H1 (cell line): Measurements from ENCODE around the gene ARHGAP32. TPM values are rescaled to one million over a fixed set of nuclear protein-coding genes. Genes with fewer than 3 reads are reported as not detected.

Experiments used
- BCL11A ChIP-seq, 2 experiments: IDR thresholded peaks; one replicate each; pipeline ENCODE4 v1.6.1; 2011; ENCODE audit warnings: low read depth in 2 of 2, low read length in 2 of 2, mild to moderate bottlenecking in 2 of 2
- CREB1 ChIP-seq: IDR thresholded peaks from 2 replicates; pipeline ENCODE4 v1.6.1; 2012; ENCODE audit warnings: inconsistent platforms
- HDAC2 ChIP-seq, 2 experiments: fragments of 300-600 bp in 1 of 2; sonication (generic) in 1 of 2; IDR thresholded peaks; 2 replicates each; pipeline ENCODE4 v1.6.1; 2011 to 2012; ENCODE audit warnings: low read depth in 2 of 2, low read length in 2 of 2, mild to moderate bottlenecking in 2 of 2, moderate library complexity in 2 of 2, borderline replicate concordance in 1 of 2, inconsistent platforms in 1 of 2
- PHF8 ChIP-seq: fragments of 200-600 bp; sonication (generic); conservative IDR thresholded peaks from 2 replicates; pipeline ENCODE4 v1.7.1; 2012; ENCODE audit warnings: low read depth, mild to moderate bottlenecking, inconsistent platforms, low read length, moderate library complexity
- RAD21 ChIP-seq, 2 experiments: IDR thresholded peaks in 1 of 2; conservative IDR thresholded peaks in 1 of 2; 2 replicates each; pipeline ENCODE4 v1.6.1; 2011; ENCODE audit warnings: low read depth in 2 of 2, low read length in 2 of 2, improper control_type of control experiment in 1 of 2, inconsistent platforms in 1 of 2, mild to moderate bottlenecking in 1 of 2, moderate library complexity in 1 of 2
- ZNF274 ChIP-seq: IDR thresholded peaks from 2 replicates; pipeline ENCODE4 v1.7.0; 2012; ENCODE audit warnings: low read length, borderline replicate concordance; ENCODE audit errors: extremely low read depth
- polyA plus RNA-seq, 7 experiments: library from polyadenylated mRNA; depleted of rRNA in 3 of 7; stranded (reverse) in 5 of 7; unstranded in 2 of 7; fragments of >200 nt in 5 of 7; fragments of 200-250 nt in 2 of 7; gene quantifications; 1 replicate in 5 of 7; 2 replicates in 1 of 7; 4 replicates in 1 of 7; pipeline versions ENCODE4 v1.2.1 to v1.2.3, GENCODE V29; 2011 to 2013; ENCODE audit warnings: missing spikeins in 2 of 7, mixed read lengths in 2 of 7
- total RNA-seq: library from RNA; stranded (reverse); fragmentation: NEBNext Ultra II Directional; extraction: Animal tissue kit (Norgen Biotek cat#: 25700); gene quantifications from 2 replicates; pipeline ENCODE4 v1.2.1, GENCODE V29; 2021

The ARHGAP32 gene
- total and polyA plus RNA-seq, 2 of the 8 experiments (the other 6 are each of a cell fraction or from before 2014, with no cell fraction given): 13.7 to 30.0 TPM

DNA sequence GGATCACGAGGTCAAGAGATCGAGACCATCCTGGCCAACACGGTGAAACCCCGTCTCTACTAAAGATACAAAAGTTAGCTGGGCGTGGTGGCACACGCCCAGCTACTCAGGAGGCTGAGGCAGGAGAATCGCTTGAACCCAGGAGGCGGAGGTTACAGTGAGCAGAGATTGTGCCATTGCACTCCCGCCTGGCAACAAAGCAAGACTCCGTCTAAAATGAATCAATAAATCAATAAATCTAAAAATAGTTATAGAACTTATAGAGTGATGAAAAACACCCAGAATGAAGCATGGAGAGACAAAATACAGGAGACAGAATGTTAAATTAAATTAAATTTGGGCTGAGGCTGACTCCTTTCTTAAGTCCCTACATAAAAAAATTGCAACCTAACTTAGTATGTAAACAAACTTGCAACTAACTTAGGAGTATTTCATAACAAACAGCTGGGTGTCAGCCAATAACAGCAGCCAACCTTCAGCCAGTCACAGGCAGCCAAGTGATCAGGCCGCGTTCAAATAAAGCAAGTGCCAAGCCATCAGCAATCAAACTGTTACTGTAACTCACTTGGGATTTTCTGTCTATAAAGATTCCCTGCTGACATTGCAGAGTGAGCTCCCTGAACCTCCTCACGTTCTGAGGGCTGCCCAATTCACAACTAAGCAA is 242.2 kb downstream of the ARHGAP32 start (continued):
- TF ChIP-seq HDAC2 (IDR thresholded peaks at IDR 0.05; ENCODE audit: borderline replicate concordance in 1 of 2, low read depth in 2 of 2, low read length in 2 of 2): no peak
- TF ChIP-seq RAD21 (IDR thresholded peaks at IDR 0.05 in 1 of 2, conservative IDR thresholded peaks at IDR 0.05 in 1 of 2; ENCODE audit: low read depth in 2 of 2, low read length in 2 of 2): no peak
- TF ChIP-seq PHF8: no peak
- no peak for TF ChIP-seq BCL11A (IDR thresholded peaks at IDR 0.05; ENCODE audit: low read depth in 2 of 2, low read length in 2 of 2)
- no peak for TF ChIP-seq ZNF274
- TF ChIP-seq CREB1: no peak
